Measurements from ENCODE around the gene KCNN1. TPM values are rescaled to one million over a fixed set of nuclear protein-coding genes. Genes with fewer than 3 reads are reported as not detected.
"Not testable (repeated sequence)": the region's sequence is repeated elsewhere in the genome, so short reads cannot be mapped to it uniquely, and the experiment has no call there.

The KCNN1 gene
- total RNA-seq, 2 donors from 2014 or later: 0.50 to 0.61 TPM

GRCh38 chr19:17973759-17974158 is 6.9 kb downstream of the KCNN1 start:
- Mint-ChIP-seq H3K27me3 (no peaks in the 10 kb centered on the region), H3K4me3 (no peak overlapping the region), H3K9me3 (no peaks in the 10 kb centered on the region), H3K27ac (no peak overlapping the region), H3K4me1 (no peaks in the 10 kb centered on the region), H3K36me3 (ENCODE audit: low read depth) (no peaks in the 10 kb centered on the region)
- ATAC-seq (replicated peaks): no peak

- H3K27ac Mint-ChIP-seq: no peak overlapping the region
- H3K27me3 Mint-ChIP-seq: no peaks in the 10 kb centered on the region
- H3K36me3 Mint-ChIP-seq (ENCODE audit: low read depth): no peaks in the 10 kb centered on the region
- H3K9me3 Mint-ChIP-seq: no peaks in the 10 kb centered on the region
- H3K4me1 Mint-ChIP-seq: no peaks in the 10 kb centered on the region
- no peak for ATAC-seq (replicated peaks)
- no peak overlapping the region for H3K4me3 Mint-ChIP-seq
These were observed 7.6 kb downstream of the KCNN1 start for GRCh38 chr19:17974551-17974950.

- H3K27me3 Mint-ChIP-seq: no peaks in the 10 kb centered on the region
- H3K27ac Mint-ChIP-seq: no peak overlapping the region
- ATAC-seq (replicated peaks): no peak
- H3K9me3 Mint-ChIP-seq: no peaks in the 10 kb centered on the region
- no peaks in the 10 kb centered on the region for H3K4me1 Mint-ChIP-seq
- no peak overlapping the region for H3K4me3 Mint-ChIP-seq
- no peaks in the 10 kb centered on the region for H3K36me3 Mint-ChIP-seq (ENCODE audit: low read depth)
These were observed 8.1 kb downstream of the KCNN1 start for GRCh38 chr19:17975032-17975431.

- Mint-ChIP-seq H3K27me3 (peaks cover 5% of the 10 kb centered on the region), H3K4me3 (no peak overlapping the region), H3K27ac (no peak overlapping the region), H3K36me3 (ENCODE audit: low read depth) (no peaks in the 10 kb centered on the region), H3K9me3 (no peaks in the 10 kb centered on the region), H3K4me1 (no peaks in the 10 kb centered on the region)
- no peak for ATAC-seq (replicated peaks)
These were observed 10.1 kb downstream of the KCNN1 start for GRCh38 chr19:17977021-17977420.

- peaks cover 9% of the 10 kb centered on the region for H3K27me3 Mint-ChIP-seq
- no peaks in the 10 kb centered on the region for H3K9me3 Mint-ChIP-seq
- H3K36me3 Mint-ChIP-seq (ENCODE audit: low read depth): no peaks in the 10 kb centered on the region
- no peak for ATAC-seq (replicated peaks)
- H3K4me1 Mint-ChIP-seq: no peaks in the 10 kb centered on the region
- H3K27ac Mint-ChIP-seq: no peak overlapping the region
- no peak overlapping the region for H3K4me3 Mint-ChIP-seq
These were observed 10.6 kb downstream of the KCNN1 start for GRCh38 chr19:17977488-17977887.

- Mint-ChIP-seq H3K4me1 (peaks cover 5% of the 10 kb centered on the region), H3K9me3 (no peaks in the 10 kb centered on the region)
These were observed 14.7 kb downstream of the KCNN1 start for GRCh38 chr19:17981611-17982010.

GRCh38 chr19:17982430-17982829 is 15.5 kb downstream of the KCNN1 start:
- no peak overlapping the region for H3K4me3 Mint-ChIP-seq
- peaks cover 9% of the 10 kb centered on the region for H3K27me3 Mint-ChIP-seq
- peaks cover 5% of the 10 kb centered on the region for H3K4me1 Mint-ChIP-seq
- H3K9me3 Mint-ChIP-seq: no peaks in the 10 kb centered on the region
- H3K36me3 Mint-ChIP-seq (ENCODE audit: low read depth): no peaks in the 10 kb centered on the region
- ATAC-seq (replicated peaks): no peak
- H3K27ac Mint-ChIP-seq: no peak overlapping the region

More at GRCh38 chr19:17981611-17982010, 14.7 kb downstream of the KCNN1 start:
- no peak overlapping the region for H3K4me3 Mint-ChIP-seq
- no peak for ATAC-seq (replicated peaks)
- H3K36me3 Mint-ChIP-seq (ENCODE audit: low read depth): no peaks in the 10 kb centered on the region
- H3K27me3 Mint-ChIP-seq: peaks cover 9% of the 10 kb centered on the region
- no peak overlapping the region for H3K27ac Mint-ChIP-seq

GRCh38 chr19:17985037-17985818 is 18.3 kb downstream of the KCNN1 start:
- Mint-ChIP-seq H3K4me3 (no peak overlapping the region), H3K4me1 (peaks cover 5% of the 10 kb centered on the region), H3K36me3 (ENCODE audit: low read depth) (no peaks in the 10 kb centered on the region), H3K27ac (peak overlapping the region; percentile 73), H3K27me3 (peaks cover 8% of the 10 kb centered on the region), H3K9me3 (no peaks in the 10 kb centered on the region)
- ATAC-seq (replicated peaks): no peak

GRCh38 chr19:17986569-17986968 is 19.7 kb downstream of the KCNN1 start:
- H3K27me3 Mint-ChIP-seq; H3K27ac Mint-ChIP-seq; ATAC-seq (replicated peaks); H3K4me3 Mint-ChIP-seq; H3K36me3 Mint-ChIP-seq (ENCODE audit: low read depth); H3K4me1 Mint-ChIP-seq; H3K9me3 Mint-ChIP-seq: not testable (repeated sequence)

GRCh38 chr19:17988161-17988560 is 21.3 kb downstream of the KCNN1 start:
- Mint-ChIP-seq H3K27ac (no peak overlapping the region), H3K36me3 (ENCODE audit: low read depth) (no peaks in the 10 kb centered on the region), H3K4me1 (peaks cover 5% of the 10 kb centered on the region)

GRCh38 chr19:17989425-17990094 is 22.7 kb downstream of the KCNN1 start:
- Mint-ChIP-seq H3K36me3 (ENCODE audit: low read depth) (no peaks in the 10 kb centered on the region), H3K27me3 (no peaks in the 10 kb centered on the region), H3K4me1 (peaks cover 5% of the 10 kb centered on the region), H3K4me3 (no peak overlapping the region), H3K9me3 (no peaks in the 10 kb centered on the region), H3K27ac (no peak overlapping the region)
- ATAC-seq (replicated peaks): no peak

More at GRCh38 chr19:17988161-17988560, 21.3 kb downstream of the KCNN1 start:
- ATAC-seq (replicated peaks): no peak
- Mint-ChIP-seq H3K9me3 (no peaks in the 10 kb centered on the region), H3K27me3 (no peaks in the 10 kb centered on the region), H3K4me3 (no peak overlapping the region)

- no peak overlapping the region for H3K27ac Mint-ChIP-seq
These were observed 26.3 kb downstream of the KCNN1 start for GRCh38 chr19:17993076-17993813.

GRCh38 chr19:17996826-17997316 is 30.0 kb downstream of the KCNN1 start:
- H3K27ac Mint-ChIP-seq: peak overlapping the region; percentile 50
- ATAC-seq (replicated peaks): peak; percentile 53
- H3K27me3 Mint-ChIP-seq: no peaks in the 10 kb centered on the region
- no peaks in the 10 kb centered on the region for H3K9me3 Mint-ChIP-seq
- no peak overlapping the region for H3K4me3 Mint-ChIP-seq
- peaks cover 14% of the 10 kb centered on the region for H3K36me3 Mint-ChIP-seq (ENCODE audit: low read depth)
- no peaks in the 10 kb centered on the region for H3K4me1 Mint-ChIP-seq

More at GRCh38 chr19:17993076-17993813, 26.3 kb downstream of the KCNN1 start:
- no peaks in the 10 kb centered on the region for H3K36me3 Mint-ChIP-seq (ENCODE audit: low read depth)
- no peak for ATAC-seq (replicated peaks)
- no peaks in the 10 kb centered on the region for H3K9me3 Mint-ChIP-seq
- H3K4me1 Mint-ChIP-seq: no peaks in the 10 kb centered on the region
- no peaks in the 10 kb centered on the region for H3K27me3 Mint-ChIP-seq
- H3K4me3 Mint-ChIP-seq: no peak overlapping the region

GRCh38 chr19:17997969-17998826 is 31.3 kb downstream of the KCNN1 start:
- H3K4me3 Mint-ChIP-seq: no peak overlapping the region
- H3K4me1 Mint-ChIP-seq: no peaks in the 10 kb centered on the region
- H3K9me3 Mint-ChIP-seq: no peaks in the 10 kb centered on the region
- H3K36me3 Mint-ChIP-seq (ENCODE audit: low read depth): peaks cover 27% of the 10 kb centered on the region
- H3K27ac Mint-ChIP-seq: no peak overlapping the region
- no peak for ATAC-seq (replicated peaks)
- no peaks in the 10 kb centered on the region for H3K27me3 Mint-ChIP-seq
